ENCODE results near the gene BRDT.
"Not testable (repeated sequence)": the region's sequence is repeated elsewhere in the genome, so short reads cannot be mapped to it uniquely, and the experiment has no call there.

Gene BRDT

GRCh38 chr1:91981996-91982609 lies 32.9 kb downstream of the BRDT start:
- Histone ChIP-seq H3K4me1 (ENCODE audit: control insufficient read depth, insufficient read depth, low read length) (no peaks in the 10 kb centered on the region), H3K9me3 (ENCODE audit: control insufficient read depth, insufficient read depth, low read depth, low read length) (no peaks in the 10 kb centered on the region), H3K4me3 (ENCODE audit: low read depth, low read length) (no peak overlapping the region), H3K27me3 (ENCODE audit: control insufficient read depth, insufficient read depth, low read length) (no peaks in the 10 kb centered on the region), H3K36me3 (ENCODE audit: control insufficient read depth, insufficient read depth, low read length) (no peaks in the 10 kb centered on the region), H3K9ac (ENCODE audit: low read length) (no peak overlapping the region), H3K27ac (ENCODE audit: low read depth, low read length) (no peak overlapping the region)

GRCh38 chr1:91993256-91993655 lies 44.1 kb downstream of the BRDT start:
- no peaks in the 10 kb centered on the region for H3K9me3 ChIP-seq (ENCODE audit: control insufficient read depth, insufficient read depth, low read depth, low read length)
- no peaks in the 10 kb centered on the region for H3K27me3 ChIP-seq (ENCODE audit: control insufficient read depth, insufficient read depth, low read length)
- H3K4me1 ChIP-seq (ENCODE audit: control insufficient read depth, insufficient read depth, low read length): no peaks in the 10 kb centered on the region
- H3K9ac ChIP-seq (ENCODE audit: low read length): no peak overlapping the region
- H3K4me3 ChIP-seq (ENCODE audit: low read depth, low read length): no peak overlapping the region
- H3K36me3 ChIP-seq (ENCODE audit: control insufficient read depth, insufficient read depth, low read length): no peaks in the 10 kb centered on the region
- H3K27ac ChIP-seq (ENCODE audit: low read depth, low read length): no peak overlapping the region

- no peak overlapping the region for H3K27ac ChIP-seq (ENCODE audit: low read depth, low read length)
These were observed 48.5 kb downstream of the BRDT start for GRCh38 chr1:91997607-91998195.

GRCh38 chr1:92004129-92004528 lies 54.9 kb downstream of the BRDT start:
- no peak overlapping the region for H3K9ac ChIP-seq (ENCODE audit: low read length)
- H3K4me1 ChIP-seq (ENCODE audit: control insufficient read depth, insufficient read depth, low read length): no peaks in the 10 kb centered on the region
- no peaks in the 10 kb centered on the region for H3K9me3 ChIP-seq (ENCODE audit: control insufficient read depth, insufficient read depth, low read depth, low read length)
- no peak overlapping the region for H3K27ac ChIP-seq (ENCODE audit: low read depth, low read length)
- H3K36me3 ChIP-seq (ENCODE audit: control insufficient read depth, insufficient read depth, low read length): no peaks in the 10 kb centered on the region
- no peaks in the 10 kb centered on the region for H3K27me3 ChIP-seq (ENCODE audit: control insufficient read depth, insufficient read depth, low read length)
- no peak overlapping the region for H3K4me3 ChIP-seq (ENCODE audit: low read depth, low read length)

More at GRCh38 chr1:91997607-91998195, 48.5 kb downstream of the BRDT start:
- Histone ChIP-seq H3K27me3 (ENCODE audit: control insufficient read depth, insufficient read depth, low read length) (no peaks in the 10 kb centered on the region), H3K9me3 (ENCODE audit: control insufficient read depth, insufficient read depth, low read depth, low read length) (no peaks in the 10 kb centered on the region), H3K4me1 (ENCODE audit: control insufficient read depth, insufficient read depth, low read length) (no peaks in the 10 kb centered on the region), H3K4me3 (ENCODE audit: low read depth, low read length) (no peak overlapping the region), H3K36me3 (ENCODE audit: control insufficient read depth, insufficient read depth, low read length) (no peaks in the 10 kb centered on the region), H3K9ac (ENCODE audit: low read length) (no peak overlapping the region)

GRCh38 chr1:92013923-92014322 lies 64.7 kb downstream of the BRDT start:
- Histone ChIP-seq H3K4me3 (ENCODE audit: low read depth, low read length) (no peak overlapping the region), H3K4me1 (ENCODE audit: control insufficient read depth, insufficient read depth, low read length) (no peaks in the 10 kb centered on the region), H3K27me3 (ENCODE audit: control insufficient read depth, insufficient read depth, low read length) (no peaks in the 10 kb centered on the region), H3K27ac (ENCODE audit: low read depth, low read length) (no peak overlapping the region), H3K9ac (ENCODE audit: low read length) (no peak overlapping the region), H3K9me3 (ENCODE audit: control insufficient read depth, insufficient read depth, low read depth, low read length) (no peaks in the 10 kb centered on the region), H3K36me3 (ENCODE audit: control insufficient read depth, insufficient read depth, low read length) (no peaks in the 10 kb centered on the region)

GRCh38 chr1:92016720-92017316 lies 67.6 kb downstream of the BRDT start:
- no peak overlapping the region for H3K9ac ChIP-seq (ENCODE audit: low read length)
- no peaks in the 10 kb centered on the region for H3K4me1 ChIP-seq (ENCODE audit: control insufficient read depth, insufficient read depth, low read length)
- no peak overlapping the region for H3K27ac ChIP-seq (ENCODE audit: low read depth, low read length)
- no peak overlapping the region for H3K4me3 ChIP-seq (ENCODE audit: low read depth, low read length)
- no peaks in the 10 kb centered on the region for H3K27me3 ChIP-seq (ENCODE audit: control insufficient read depth, insufficient read depth, low read length)
- H3K36me3 ChIP-seq (ENCODE audit: control insufficient read depth, insufficient read depth, low read length): no peaks in the 10 kb centered on the region
- H3K9me3 ChIP-seq (ENCODE audit: control insufficient read depth, insufficient read depth, low read depth, low read length): no peaks in the 10 kb centered on the region

- H3K9me3 ChIP-seq (ENCODE audit: control insufficient read depth, insufficient read depth, low read depth, low read length): no peaks in the 10 kb centered on the region
- H3K4me1 ChIP-seq (ENCODE audit: control insufficient read depth, insufficient read depth, low read length): no peaks in the 10 kb centered on the region
- no peak overlapping the region for H3K27ac ChIP-seq (ENCODE audit: low read depth, low read length)
- no peaks in the 10 kb centered on the region for H3K27me3 ChIP-seq (ENCODE audit: control insufficient read depth, insufficient read depth, low read length)
- H3K36me3 ChIP-seq (ENCODE audit: control insufficient read depth, insufficient read depth, low read length): no peaks in the 10 kb centered on the region
- H3K9ac ChIP-seq (ENCODE audit: low read length): no peak overlapping the region
- no peak overlapping the region for H3K4me3 ChIP-seq (ENCODE audit: low read depth, low read length)
These were observed 68.5 kb downstream of the BRDT start for GRCh38 chr1:92017656-92018055.

GRCh38 chr1:92026042-92026441 lies 76.8 kb downstream of the BRDT start:
- H3K4me1 ChIP-seq (ENCODE audit: control insufficient read depth, insufficient read depth, low read length): not testable (repeated sequence)

GRCh38 chr1:92026806-92027205 lies 77.6 kb downstream of the BRDT start:
- peaks cover 9% of the 10 kb centered on the region for H3K4me1 ChIP-seq (ENCODE audit: control insufficient read depth, insufficient read depth, low read length)
- no peak overlapping the region for H3K27ac ChIP-seq (ENCODE audit: low read depth, low read length)
- peaks cover 2% of the 10 kb centered on the region; the same call in 1 of the 2 replicates for H3K9me3 ChIP-seq (ENCODE audit: control insufficient read depth, insufficient read depth, low read depth, low read length)
- no peak overlapping the region for H3K9ac ChIP-seq (ENCODE audit: low read length)
- H3K4me3 ChIP-seq (ENCODE audit: low read depth, low read length): no peak overlapping the region
- H3K27me3 ChIP-seq (ENCODE audit: control insufficient read depth, insufficient read depth, low read length): peaks cover 24% of the 10 kb centered on the region
- no peaks in the 10 kb centered on the region for H3K36me3 ChIP-seq (ENCODE audit: control insufficient read depth, insufficient read depth, low read length)

More at GRCh38 chr1:92026042-92026441, 76.8 kb downstream of the BRDT start:
- H3K9me3 ChIP-seq (ENCODE audit: control insufficient read depth, insufficient read depth, low read depth, low read length); H3K36me3 ChIP-seq (ENCODE audit: control insufficient read depth, insufficient read depth, low read length); H3K4me3 ChIP-seq (ENCODE audit: low read depth, low read length); H3K9ac ChIP-seq (ENCODE audit: low read length); H3K27ac ChIP-seq (ENCODE audit: low read depth, low read length): not testable (repeated sequence)
- peaks cover 24% of the 10 kb centered on the region for H3K27me3 ChIP-seq (ENCODE audit: control insufficient read depth, insufficient read depth, low read length)

GRCh38 chr1:92029241-92029922 lies 80.2 kb downstream of the BRDT start:
- H3K9ac ChIP-seq (ENCODE audit: low read length): no peak overlapping the region

GRCh38 chr1:92030656-92031107 lies 81.5 kb downstream of the BRDT start:
- no peaks in the 10 kb centered on the region for H3K36me3 ChIP-seq (ENCODE audit: control insufficient read depth, insufficient read depth, low read length)
- peaks cover 2% of the 10 kb centered on the region; the same call in 1 of the 2 replicates for H3K9me3 ChIP-seq (ENCODE audit: control insufficient read depth, insufficient read depth, low read depth, low read length)
- H3K4me1 ChIP-seq (ENCODE audit: control insufficient read depth, insufficient read depth, low read length): peaks cover 9% of the 10 kb centered on the region
- H3K27me3 ChIP-seq (ENCODE audit: control insufficient read depth, insufficient read depth, low read length): peaks cover 24% of the 10 kb centered on the region
- peak overlapping the region; percentile 64 for H3K9ac ChIP-seq (ENCODE audit: low read length)
- no peak overlapping the region for H3K27ac ChIP-seq (ENCODE audit: low read depth, low read length)
- H3K4me3 ChIP-seq (ENCODE audit: low read depth, low read length): peak overlapping the region; percentile 89

More at GRCh38 chr1:92029241-92029922, 80.2 kb downstream of the BRDT start:
- H3K27me3 ChIP-seq (ENCODE audit: control insufficient read depth, insufficient read depth, low read length): peaks cover 24% of the 10 kb centered on the region
- H3K9me3 ChIP-seq (ENCODE audit: control insufficient read depth, insufficient read depth, low read depth, low read length): peaks cover 2% of the 10 kb centered on the region; the same call in 1 of the 2 replicates
- H3K4me1 ChIP-seq (ENCODE audit: control insufficient read depth, insufficient read depth, low read length): peaks cover 9% of the 10 kb centered on the region
- peak overlapping the region; percentile 89 for H3K4me3 ChIP-seq (ENCODE audit: low read depth, low read length)
- H3K36me3 ChIP-seq (ENCODE audit: control insufficient read depth, insufficient read depth, low read length): no peaks in the 10 kb centered on the region
- H3K27ac ChIP-seq (ENCODE audit: low read depth, low read length): no peak overlapping the region
